ENCODE results near the gene ANKRD27.

The ANKRD27 gene

DNA sequence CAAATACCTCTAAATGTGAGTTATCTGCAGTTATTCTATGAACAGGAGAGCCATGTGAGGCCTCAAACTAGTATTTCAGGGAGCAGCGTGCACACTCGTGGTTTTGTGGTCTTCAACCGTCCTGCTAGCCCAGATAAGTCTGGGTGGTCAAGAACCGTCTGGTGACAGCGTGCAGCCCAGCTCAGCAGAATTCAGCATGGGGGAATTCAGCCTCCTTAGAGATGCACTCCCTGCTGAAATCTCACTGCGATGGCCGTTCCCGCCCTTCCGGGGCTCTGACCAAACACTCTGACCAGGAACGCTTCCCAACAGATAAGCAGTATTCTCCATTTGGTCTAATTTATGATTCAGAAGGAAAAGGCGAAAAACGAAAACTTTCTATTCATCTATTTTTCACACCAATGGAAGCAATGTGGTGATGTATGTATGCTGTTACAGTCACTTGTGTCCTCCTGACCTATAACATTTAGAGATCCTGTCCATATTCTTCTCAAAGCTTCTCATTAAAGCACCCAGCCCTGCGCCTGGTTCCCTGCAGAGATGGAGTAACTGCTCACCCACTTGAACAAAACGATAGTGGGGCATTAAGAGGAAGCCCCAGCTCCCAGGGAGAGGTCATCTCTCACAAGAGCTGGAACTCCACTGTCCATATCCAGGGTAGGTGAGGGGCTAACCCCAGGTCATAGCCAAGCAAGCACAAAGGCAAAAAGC, 2.9 kb downstream of the ANKRD27 start:
- no peak for TF ChIP-seq CTCF (IDR thresholded peaks at IDR 0.05)
- peaks cover 24% of the 10 kb centered on the region for H3K27me3 Mint-ChIP-seq (ENCODE audit: low read depth, poor library complexity)
- H3K36me3 Mint-ChIP-seq (ENCODE audit: low read depth) = peaks cover 2% of the 10 kb centered on the region
- no peak for DNase-seq
- H3K4me1 Mint-ChIP-seq = peaks cover 24% of the 10 kb centered on the region
- H3K4me3 Mint-ChIP-seq = no peak overlapping the region
- no peak overlapping the region for H3K27ac Mint-ChIP-seq
- H3K9me3 Mint-ChIP-seq = no peaks in the 10 kb centered on the region

- DNase-seq = no peak
- Mint-ChIP-seq H3K4me3 (no peak overlapping the region), H3K4me1 (peaks cover 22% of the 10 kb centered on the region), H3K9me3 (no peaks in the 10 kb centered on the region), H3K27me3 (ENCODE audit: low read depth, poor library complexity) (peaks cover 6% of the 10 kb centered on the region), H3K36me3 (ENCODE audit: low read depth) (peaks cover 13% of the 10 kb centered on the region), H3K27ac (no peak overlapping the region)
- no peak for TF ChIP-seq CTCF (IDR thresholded peaks at IDR 0.05)
Measured at GRCh38 chr19:32669310-32669709, 5.7 kb downstream of the ANKRD27 start.

GRCh38 chr19:32666084-32666483, 8.9 kb downstream of the ANKRD27 start:
- DNase-seq = no peak
- peaks cover 13% of the 10 kb centered on the region for H3K4me1 Mint-ChIP-seq
- H3K27ac Mint-ChIP-seq = no peak overlapping the region
- TF ChIP-seq CTCF (IDR thresholded peaks at IDR 0.05) = no peak
- no peaks in the 10 kb centered on the region for H3K9me3 Mint-ChIP-seq
- no peaks in the 10 kb centered on the region for H3K27me3 Mint-ChIP-seq (ENCODE audit: low read depth, poor library complexity)
- no peak overlapping the region for H3K4me3 Mint-ChIP-seq
- peaks cover 19% of the 10 kb centered on the region for H3K36me3 Mint-ChIP-seq (ENCODE audit: low read depth)

DNA sequence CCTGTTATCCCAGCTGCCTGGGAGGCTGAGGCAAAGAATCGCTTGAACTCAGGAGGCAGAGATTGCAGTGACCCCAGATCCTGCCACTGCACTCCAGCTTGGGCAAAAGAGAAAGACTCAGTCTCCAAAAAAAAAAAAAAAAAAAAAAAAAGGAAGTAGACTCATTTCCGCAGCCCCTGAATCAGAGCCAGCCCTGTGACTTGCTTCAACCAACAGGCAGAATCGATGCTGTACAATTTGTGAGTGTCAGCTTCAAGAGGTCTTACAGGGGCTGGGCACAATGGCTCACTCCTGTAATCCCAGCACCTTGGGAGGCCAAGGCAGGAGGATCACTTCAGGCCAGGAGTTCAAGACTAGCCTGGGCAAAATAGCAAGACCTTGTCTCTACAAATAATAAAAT, 12.8 kb downstream of the ANKRD27 start:
- Mint-ChIP-seq H3K27me3 (ENCODE audit: low read depth, poor library complexity) (no peaks in the 10 kb centered on the region), H3K9me3 (no peaks in the 10 kb centered on the region), H3K4me3 (no peak overlapping the region), H3K36me3 (ENCODE audit: low read depth) (peaks cover 18% of the 10 kb centered on the region), H3K4me1 (peaks cover 11% of the 10 kb centered on the region), H3K27ac (no peak overlapping the region)
- no peak for TF ChIP-seq CTCF (IDR thresholded peaks at IDR 0.05)
- no peak for DNase-seq

DNA sequence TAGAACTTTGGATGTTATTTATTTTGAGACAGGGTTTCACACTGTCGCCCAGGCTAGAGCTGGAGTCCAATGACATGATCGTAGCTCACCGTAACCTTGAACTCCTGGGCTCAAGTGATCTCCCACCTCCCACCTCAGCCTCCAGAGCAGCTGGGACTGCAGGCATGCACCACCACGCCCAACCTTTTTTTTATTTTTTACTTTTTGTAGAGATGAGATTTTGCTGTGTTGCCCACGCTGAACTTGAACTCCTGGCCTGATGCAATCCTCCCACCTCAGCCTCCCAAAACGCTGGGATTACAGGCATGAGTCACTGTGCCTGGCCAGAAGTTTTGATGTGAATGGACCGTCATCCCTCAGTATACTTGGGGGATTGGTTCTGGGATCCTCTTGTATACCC, 13.7 kb downstream of the ANKRD27 start:
- Mint-ChIP-seq H3K27me3 (ENCODE audit: low read depth, poor library complexity) (no peaks in the 10 kb centered on the region), H3K27ac (no peak overlapping the region), H3K4me3 (no peak overlapping the region), H3K36me3 (ENCODE audit: low read depth) (peaks cover 14% of the 10 kb centered on the region), H3K4me1 (peaks cover 11% of the 10 kb centered on the region), H3K9me3 (no peaks in the 10 kb centered on the region)
- no peak for DNase-seq
- TF ChIP-seq CTCF (IDR thresholded peaks at IDR 0.05) = no peak

- Mint-ChIP-seq H3K4me1 (peaks cover 11% of the 10 kb centered on the region), H3K9me3 (no peaks in the 10 kb centered on the region), H3K4me3 (no peak overlapping the region), H3K27me3 (ENCODE audit: low read depth, poor library complexity) (no peaks in the 10 kb centered on the region), H3K36me3 (ENCODE audit: low read depth) (peaks cover 16% of the 10 kb centered on the region), H3K27ac (no peak overlapping the region)
- no peak for TF ChIP-seq CTCF (IDR thresholded peaks at IDR 0.05)
- no peak for DNase-seq
Measured at GRCh38 chr19:32658527-32658926, 16.5 kb downstream of the ANKRD27 start.
